HG02798 (cell line): ENCODE measurements around the gene DGKG.

ENCODE experiments used
- ATAC-seq: cut with Tn5 transposase; IDR thresholded peaks from one replicate; pipeline ENCODE4 v1.9.1; 2021; ENCODE audit warnings: mild to moderate bottlenecking; ENCODE audit not compliant: unreplicated experiment, poor library complexity

Gene DGKG

GRCh38 chr3:186217820-186218164 is 144.2 kb downstream of the DGKG start:
- peak; percentile 89 for ATAC-seq

GRCh38 chr3:186216900-186217819 is 144.9 kb downstream of the DGKG start:
- no peak for ATAC-seq

GRCh38 chr3:186214670-186215069 is 147.4 kb downstream of the DGKG start:
- ATAC-seq = no peak

- ATAC-seq = no peak
These were observed 148.1 kb downstream of the DGKG start for GRCh38 chr3:186213946-186214345.

GRCh38 chr3:186212611-186213010 is 149.4 kb downstream of the DGKG start:
- no peak for ATAC-seq

GRCh38 chr3:186210852-186211500 is 151.1 kb downstream of the DGKG start:
- no peak for ATAC-seq

GRCh38 chr3:186209810-186210752 is 152.0 kb downstream of the DGKG start:
- peak; percentile 59 for ATAC-seq

GRCh38 chr3:186208296-186208989 is 153.6 kb downstream of the DGKG start:
- no peak for ATAC-seq

- ATAC-seq = no peak
These were observed 154.5 kb downstream of the DGKG start for GRCh38 chr3:186207515-186207914.

GRCh38 chr3:186200726-186201125 is 161.3 kb downstream of the DGKG start:
- ATAC-seq = no peak

GRCh38 chr3:186198442-186198841 is 163.6 kb downstream of the DGKG start:
- ATAC-seq = no peak

GRCh38 chr3:186194451-186194811 is 167.6 kb downstream of the DGKG start:
- no peak for ATAC-seq

- no peak for ATAC-seq
These were observed 168.2 kb downstream of the DGKG start for GRCh38 chr3:186193534-186194450.

- no peak for ATAC-seq
These were observed 169.2 kb downstream of the DGKG start for GRCh38 chr3:186192823-186193222.

- ATAC-seq = no peak
These were observed 172.5 kb downstream of the DGKG start for GRCh38 chr3:186189492-186189891.

GRCh38 chr3:186187401-186188275 is 174.4 kb downstream of the DGKG start:
- no peak for ATAC-seq

GRCh38 chr3:186185194-186185787 is 176.7 kb downstream of the DGKG start:
- no peak for ATAC-seq

- ATAC-seq = no peak
These were observed 178.0 kb downstream of the DGKG start for GRCh38 chr3:186184021-186184420.
